Hematopoietic multipotent progenitor cell treated with erythropoietin and hydrocortisone succinate and interleukin-3 and kit ligand, for 8 days (in vitro differentiated cells): Measurements from ENCODE around the gene EML6.
"Not testable (repeated sequence)": the region's sequence is repeated elsewhere in the genome, so short reads cannot be mapped to it uniquely, and the experiment has no call there.

Experiments used
- DNase-seq: peaks from one replicate; pipeline ENCODE4 v3.0.0-alpha.2; 2015

EML6 gene

DNA sequence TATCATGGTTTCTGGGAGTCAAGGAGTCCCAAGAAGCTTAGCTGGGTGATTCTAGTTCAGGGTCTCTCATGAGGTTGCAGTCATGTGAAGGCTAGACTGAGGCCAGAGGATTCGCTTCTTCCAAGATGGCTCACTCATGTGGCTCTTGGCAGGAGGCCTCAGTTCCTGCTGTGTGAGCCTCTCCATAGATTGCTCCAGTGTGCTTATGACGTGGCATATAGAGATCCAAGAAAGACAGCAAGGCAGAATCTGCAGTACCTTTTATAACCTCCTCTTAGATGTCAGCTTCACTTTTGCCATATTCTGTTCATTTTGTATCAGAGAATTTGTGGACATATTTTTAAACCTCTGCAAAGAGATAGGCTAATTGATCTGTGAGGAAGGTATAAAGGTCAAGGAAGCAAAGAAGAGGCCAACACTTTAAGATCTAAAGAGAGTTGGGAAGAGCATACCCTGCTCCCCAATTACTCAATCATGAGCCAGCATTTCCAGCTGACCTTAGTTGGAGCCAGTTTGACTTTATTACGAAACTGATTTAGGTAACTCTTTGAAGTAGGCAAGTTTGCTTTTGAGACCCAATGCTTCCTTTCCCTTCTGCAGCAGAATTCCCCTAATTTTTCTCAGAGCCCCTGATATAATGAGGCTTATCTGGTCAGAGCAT lies 134.7 kb downstream of the EML6 start:
- no peak for DNase-seq

- DNase-seq = no peak
These were observed 136.0 kb downstream of the EML6 start for GRCh38 chr2:54859416-54859815.

DNA sequence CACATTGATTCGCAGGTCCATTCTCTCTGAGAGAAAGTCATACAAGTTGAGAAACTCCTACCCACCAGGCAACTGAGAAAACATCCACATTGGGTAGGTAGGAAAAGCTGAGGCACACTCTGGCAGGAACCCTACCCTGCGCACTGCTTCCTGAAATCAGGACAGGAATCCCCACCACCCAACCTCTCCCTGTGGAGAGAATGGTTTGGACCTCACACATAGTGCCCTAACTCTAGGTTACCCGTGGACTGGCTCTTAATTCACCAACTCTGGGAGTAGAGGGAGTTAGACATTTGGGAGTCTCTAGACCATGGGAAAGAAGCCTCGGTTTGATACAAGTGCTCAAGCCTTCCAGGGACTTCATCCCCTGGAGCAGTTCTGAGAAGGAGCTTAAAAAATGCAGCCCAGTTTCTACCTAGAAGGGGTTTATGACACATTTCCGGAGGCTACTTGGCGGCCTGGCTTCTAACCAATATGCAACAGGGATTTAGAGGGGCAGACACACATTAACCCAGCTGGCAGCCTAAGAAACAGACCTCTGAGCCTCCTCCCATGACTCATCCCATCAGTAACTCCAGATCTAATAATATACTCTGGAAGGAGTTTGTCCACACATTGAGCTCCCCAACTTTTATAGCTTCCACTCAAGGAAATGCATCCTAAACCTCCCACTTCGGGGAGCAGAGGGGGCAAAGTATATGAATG lies 136.7 kb downstream of the EML6 start:
- no peak for DNase-seq

DNA sequence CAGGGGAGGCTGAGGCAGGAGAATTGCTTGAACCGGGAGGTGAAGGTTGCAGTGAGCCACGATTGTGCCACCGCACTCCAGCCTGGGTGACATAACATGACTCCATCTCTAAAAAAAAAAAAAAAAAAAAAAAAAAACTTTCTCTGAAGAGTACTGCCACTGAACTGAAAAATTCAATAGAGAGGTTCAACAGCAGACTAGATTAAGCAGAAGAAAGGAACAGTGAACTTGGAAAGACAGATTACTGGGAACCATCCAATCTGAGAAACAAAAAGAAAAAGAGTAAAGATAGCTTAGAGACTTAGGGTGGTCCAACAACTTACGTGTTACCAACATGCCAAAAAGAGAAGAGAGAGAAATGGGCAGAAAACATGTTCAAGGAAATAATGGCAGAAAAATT lies 138.8 kb downstream of the EML6 start:
- DNase-seq = no peak

- no peak for DNase-seq
These were observed 139.3 kb downstream of the EML6 start for GRCh38 chr2:54862742-54863141.

- DNase-seq = no peak
These were observed 140.2 kb downstream of the EML6 start for GRCh38 chr2:54863660-54864059.

- DNase-seq = no peak
These were observed 140.6 kb downstream of the EML6 start for GRCh38 chr2:54864096-54864495.

DNA sequence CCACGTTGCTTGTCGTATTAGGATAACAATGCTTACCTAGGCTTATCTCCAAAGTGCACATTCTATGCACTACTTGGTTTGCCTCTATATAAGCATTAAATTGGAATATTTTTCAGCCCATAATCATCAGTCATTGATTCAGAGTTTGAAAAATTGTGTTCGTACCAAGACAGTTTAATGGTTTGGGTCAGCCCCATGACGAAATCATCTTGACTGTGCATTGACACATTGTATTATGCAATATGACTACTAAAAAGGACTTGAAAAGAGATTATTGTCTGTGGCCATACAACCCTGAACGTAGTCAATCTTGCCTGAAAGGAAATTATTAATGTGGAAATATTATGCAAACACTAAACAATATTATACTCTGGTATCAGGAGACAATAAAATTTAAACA lies 141.3 kb downstream of the EML6 start:
- DNase-seq = no peak

DNA sequence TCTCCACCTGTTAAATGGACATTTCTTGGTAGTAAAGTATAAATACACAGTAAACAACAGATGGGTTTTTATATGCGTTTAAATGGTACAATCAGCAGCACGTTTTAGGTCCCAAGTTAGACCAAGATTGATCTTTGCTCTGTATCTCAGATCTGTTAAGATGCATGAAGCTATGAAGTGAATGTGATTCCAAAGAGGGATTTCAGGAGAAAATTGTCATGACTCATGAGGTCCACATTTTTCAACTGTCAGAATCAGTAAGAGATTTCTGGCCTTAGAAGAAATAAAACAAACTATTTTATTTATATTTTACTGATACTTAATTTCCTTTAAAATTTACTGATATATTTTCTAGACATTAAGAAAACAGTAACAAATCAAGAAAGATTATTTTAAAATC lies 142.7 kb downstream of the EML6 start:
- DNase-seq = no peak

DNA sequence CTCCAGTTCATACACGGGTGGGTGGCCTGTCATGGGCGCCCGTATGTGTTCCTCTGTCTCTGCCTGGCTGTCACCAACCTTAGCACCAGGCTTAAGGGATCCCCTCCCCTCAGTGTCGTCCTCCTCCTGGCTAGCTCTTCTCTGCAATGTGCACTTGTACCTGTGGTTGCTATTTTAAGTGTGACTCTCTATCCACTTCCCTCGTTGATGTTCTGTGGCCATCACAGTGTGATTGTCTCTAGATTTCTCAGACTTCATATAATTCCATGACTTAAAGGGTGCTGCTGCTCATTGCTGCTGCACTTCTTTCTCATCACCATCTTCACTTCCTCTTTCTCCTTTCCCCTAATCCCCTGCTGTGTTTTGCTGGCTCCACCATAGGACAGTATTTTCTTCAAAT lies 143.4 kb downstream of the EML6 start:
- no peak for DNase-seq

DNA sequence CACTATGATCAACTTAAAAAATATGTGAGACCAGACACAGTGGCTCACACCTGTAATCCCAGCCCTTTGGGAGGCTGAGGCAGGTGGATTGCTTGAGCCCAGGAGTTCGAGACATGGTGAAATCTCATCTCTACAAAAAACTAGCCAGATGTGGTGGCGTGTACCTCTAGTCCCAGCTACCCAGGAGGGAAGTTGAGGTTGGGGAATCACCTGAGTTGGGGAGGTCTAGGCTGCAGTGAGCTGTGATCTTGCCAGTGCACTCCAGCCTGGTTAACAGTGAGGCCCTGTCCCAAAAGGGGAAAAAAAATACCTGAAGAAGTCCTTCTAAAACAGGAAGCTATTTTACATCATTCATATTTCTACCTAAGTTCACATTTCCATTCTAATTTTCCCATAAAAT lies 144.0 kb downstream of the EML6 start:
- DNase-seq = no peak

DNA sequence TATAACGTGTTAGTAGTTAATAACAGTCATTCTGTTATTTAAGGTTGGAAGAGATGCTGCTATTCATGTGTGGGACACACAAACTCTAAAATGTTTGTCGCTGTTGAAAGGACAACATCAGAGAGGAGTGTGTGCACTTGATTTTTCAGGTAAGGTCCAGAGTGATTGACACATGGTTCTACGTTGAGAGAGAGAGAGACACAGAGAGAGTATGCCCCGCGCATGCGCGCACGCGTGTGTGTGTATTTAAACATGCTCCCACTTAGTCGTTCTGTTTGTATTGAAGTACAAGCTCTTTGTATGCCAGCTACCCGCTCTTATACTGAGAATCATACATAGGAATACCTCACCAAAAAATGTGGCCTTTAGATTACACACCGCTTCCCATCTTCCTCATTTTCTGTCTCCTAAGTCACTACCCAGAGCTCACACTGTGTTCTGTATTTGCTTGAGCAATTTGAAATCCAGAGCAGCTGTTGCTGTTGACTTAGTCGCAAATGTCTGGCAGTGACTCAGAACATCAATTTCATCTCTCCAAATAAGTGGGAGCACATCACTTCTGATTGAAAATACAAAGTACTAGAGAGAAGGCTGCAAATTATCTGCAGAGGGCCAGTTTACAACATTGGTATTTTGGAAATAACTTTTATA lies 148.1 kb downstream of the EML6 start:
- DNase-seq = no peak

DNA sequence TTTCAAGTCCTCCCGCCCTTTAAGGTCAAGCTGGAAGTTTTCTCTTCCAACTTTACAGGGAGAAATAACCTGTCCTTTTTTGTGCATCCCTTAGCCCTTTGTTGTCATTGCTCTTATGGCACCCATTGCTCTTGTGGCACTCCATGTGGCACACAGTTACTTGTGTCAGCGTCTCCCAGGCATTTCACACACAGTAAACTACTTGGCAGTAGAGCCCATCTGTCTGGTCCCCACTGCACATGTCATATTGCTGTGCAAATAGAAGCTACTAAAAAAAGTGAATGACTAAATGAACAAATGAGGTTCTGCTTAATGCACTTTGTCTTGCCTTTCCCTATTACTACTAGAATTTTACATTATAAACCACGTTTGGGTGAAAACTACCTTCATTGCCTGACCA lies 149.3 kb downstream of the EML6 start:
- no peak for DNase-seq

GRCh38 chr2:54873236-54873635 lies 149.8 kb downstream of the EML6 start:
- DNase-seq = not testable (repeated sequence)

DNA sequence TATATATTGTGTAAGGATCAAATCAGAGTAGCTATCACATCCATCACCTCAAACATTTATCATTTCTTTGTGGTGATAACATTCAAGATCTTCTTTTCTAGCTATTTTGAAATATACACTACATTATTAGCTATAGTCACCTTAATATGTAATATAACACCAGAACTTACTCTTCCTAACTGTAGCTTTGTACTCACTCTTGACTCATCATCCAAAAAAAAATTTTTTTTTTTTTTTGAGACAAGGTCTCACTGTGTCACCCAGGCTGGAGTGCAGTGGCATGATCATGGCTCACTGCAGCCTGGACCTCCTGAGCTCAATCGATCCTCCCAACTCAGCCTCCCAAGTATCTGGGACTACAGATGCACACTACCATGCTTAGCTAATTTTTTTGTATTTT lies 153.3 kb downstream of the EML6 start:
- DNase-seq = no peak

GRCh38 chr2:54878182-54878581 lies 154.7 kb downstream of the EML6 start:
- no peak for DNase-seq

DNA sequence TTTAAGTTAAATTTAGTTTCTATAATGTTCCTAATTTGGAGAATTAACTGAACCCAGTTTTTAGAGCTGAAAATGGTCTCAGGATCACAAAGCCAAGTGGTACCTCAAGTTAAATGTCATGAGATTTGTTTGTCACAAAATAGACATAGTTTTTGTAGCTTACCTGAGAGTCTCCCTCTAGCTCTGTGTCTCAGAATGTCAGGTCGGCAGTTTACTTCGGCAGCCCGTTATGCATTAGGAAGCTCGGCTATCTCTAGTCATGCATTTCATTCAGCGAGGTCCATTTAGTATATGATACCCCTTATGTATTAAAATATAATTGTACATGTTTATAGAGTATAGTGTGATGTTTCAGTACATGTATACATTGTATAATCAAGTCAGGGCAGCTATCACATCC lies 155.6 kb downstream of the EML6 start:
- DNase-seq = no peak

- DNase-seq = no peak
These were observed 156.3 kb downstream of the EML6 start for GRCh38 chr2:54879598-54880332.

DNA sequence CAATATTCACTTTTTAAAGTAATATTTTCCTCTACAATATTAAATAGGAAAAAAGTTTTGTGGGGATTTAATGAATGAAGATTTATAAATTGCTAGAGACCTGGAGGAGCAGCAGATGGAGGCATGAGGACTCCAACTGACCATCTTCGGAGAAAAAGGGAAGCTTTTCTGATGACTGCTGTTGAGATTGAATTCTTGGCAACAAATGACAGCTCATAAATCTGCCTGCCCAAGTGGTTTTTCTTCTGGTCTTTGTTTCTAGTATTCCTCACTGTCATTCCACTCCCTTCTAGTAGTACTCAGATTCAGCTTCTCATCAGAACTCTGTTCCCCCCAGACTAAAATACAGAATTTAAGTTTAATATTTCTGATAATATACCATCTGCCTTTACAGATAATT lies 157.0 kb downstream of the EML6 start:
- DNase-seq = no peak

- DNase-seq = no peak
These were observed 158.3 kb downstream of the EML6 start for GRCh38 chr2:54881759-54882158.

- DNase-seq = no peak
These were observed 162.4 kb downstream of the EML6 start for GRCh38 chr2:54885891-54886290.

DNA sequence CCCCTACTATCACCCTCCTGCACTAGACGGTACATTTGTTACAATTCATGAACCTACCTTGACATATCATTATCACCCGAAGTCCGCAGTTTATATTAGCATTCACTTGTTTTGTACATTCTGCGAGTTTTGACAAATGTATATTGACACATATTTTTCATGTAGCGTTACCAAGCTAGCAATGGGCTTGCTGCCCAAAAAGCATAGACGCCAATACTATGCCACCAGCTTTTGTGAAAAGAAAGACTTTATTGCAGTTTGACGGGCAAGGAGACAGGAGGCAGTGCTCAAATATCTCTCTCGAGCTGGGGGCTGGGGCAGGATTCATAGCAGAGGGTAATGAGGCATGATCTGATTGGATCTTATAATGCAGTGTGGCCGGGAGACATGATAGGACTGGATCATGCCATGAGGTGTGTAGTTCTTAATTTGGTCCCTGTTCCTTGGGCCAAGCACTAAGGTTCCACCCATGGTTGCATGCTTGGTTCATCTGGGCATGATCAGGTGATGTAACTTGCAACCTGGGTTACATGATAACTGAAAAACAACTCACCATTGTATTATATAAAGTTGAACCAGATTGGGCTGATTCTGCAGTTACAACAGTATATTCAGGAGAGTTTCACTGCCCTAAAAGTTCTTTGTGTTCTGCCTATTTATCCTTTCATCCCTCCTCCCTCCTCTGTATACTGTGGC lies 164.5 kb downstream of the EML6 start:
- no peak for DNase-seq

- DNase-seq = no peak
These were observed 165.6 kb downstream of the EML6 start for GRCh38 chr2:54889053-54889452.
